Measurements from ENCODE around the gene FAM186B. TPM values are rescaled to one million over a fixed set of nuclear protein-coding genes. Genes with fewer than 3 reads are reported as not detected.

FAM186B gene
- total RNA-seq, 6 experiments from 2014 or later = 0.24 to 1.4 (median 0.71) TPM

DNA sequence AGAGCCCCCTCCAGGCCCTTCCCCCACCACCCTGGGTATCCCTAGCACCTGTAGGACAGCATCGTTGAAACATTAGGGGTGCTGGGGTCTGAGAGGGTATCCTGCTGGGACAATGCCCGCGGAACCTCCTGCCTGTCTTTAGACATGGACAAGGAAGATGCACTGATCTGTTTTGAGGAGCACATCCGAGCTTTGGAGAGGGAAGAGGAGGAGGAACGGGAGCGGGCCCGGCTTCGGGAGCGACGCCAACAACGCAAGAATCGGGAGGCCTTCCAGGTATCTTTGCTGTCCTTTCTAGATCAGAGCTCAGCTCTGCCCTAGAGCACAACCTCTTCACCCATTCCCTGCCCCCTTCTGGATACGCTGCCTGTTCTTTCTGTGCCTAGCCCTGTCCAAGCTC lies 31.1 kb upstream of the FAM186B start:
- 79% methylated on average over 11 of the region's 13 CpGs for WGBS (ENCODE audit: insufficient coverage, low coverage, low lambda C conversion rate, missing lambda C conversion rate)
- no peaks in the 10 kb centered on the region for H3K27me3 ChIP-seq
- no peaks in the 10 kb centered on the region for H3K36me3 ChIP-seq
- no peaks in the 10 kb centered on the region for H3K9me3 ChIP-seq
- H3K27ac ChIP-seq = no peak overlapping the region
- DNase-seq (no peak), ATAC-seq (no peak)
- intact Hi-C loops (cut with DNase I) = no loop called here
- H3K4me1 ChIP-seq = no peaks in the 10 kb centered on the region
- H3K4me3 ChIP-seq = no peak overlapping the region
- TF ChIP-seq POLR2A (IDR thresholded peaks at IDR 0.05) = no peak
- TF ChIP-seq, protein P1, sequence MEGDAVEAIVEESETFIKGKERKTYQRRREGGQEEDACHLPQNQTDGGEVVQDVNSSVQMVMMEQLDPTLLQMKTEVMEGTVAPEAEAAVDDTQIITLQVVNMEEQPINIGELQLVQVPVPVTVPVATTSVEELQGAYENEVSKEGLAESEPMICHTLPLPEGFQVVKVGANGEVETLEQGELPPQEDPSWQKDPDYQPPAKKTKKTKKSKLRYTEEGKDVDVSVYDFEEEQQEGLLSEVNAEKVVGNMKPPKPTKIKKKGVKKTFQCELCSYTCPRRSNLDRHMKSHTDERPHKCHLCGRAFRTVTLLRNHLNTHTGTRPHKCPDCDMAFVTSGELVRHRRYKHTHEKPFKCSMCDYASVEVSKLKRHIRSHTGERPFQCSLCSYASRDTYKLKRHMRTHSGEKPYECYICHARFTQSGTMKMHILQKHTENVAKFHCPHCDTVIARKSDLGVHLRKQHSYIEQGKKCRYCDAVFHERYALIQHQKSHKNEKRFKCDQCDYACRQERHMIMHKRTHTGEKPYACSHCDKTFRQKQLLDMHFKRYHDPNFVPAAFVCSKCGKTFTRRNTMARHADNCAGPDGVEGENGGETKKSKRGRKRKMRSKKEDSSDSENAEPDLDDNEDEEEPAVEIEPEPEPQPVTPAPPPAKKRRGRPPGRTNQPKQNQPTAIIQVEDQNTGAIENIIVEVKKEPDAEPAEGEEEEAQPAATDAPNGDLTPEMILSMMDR (IDR thresholded peaks at IDR 0.05) = no peak

DNA sequence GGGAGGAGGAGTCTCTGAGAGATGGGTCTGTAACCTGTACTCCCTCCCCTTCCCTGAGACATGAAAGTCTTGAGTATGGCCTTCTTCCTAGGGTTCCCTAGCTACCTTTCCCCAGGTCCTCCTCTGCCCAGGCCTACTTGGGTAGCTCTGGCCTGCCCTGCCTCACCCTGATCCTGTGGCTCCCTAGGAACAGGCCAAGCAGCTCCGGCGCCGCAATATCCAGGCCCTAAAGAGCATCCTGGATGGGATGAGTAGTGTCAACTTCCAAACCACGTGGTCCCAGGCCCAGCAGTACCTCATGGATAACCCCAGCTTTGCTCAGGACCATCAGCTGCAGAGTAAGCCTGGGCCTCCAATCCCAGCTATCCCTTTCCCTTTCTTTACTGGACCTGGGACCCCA lies 30.2 kb upstream of the FAM186B start:
- Histone ChIP-seq H3K36me3 (no peaks in the 10 kb centered on the region), H3K27me3 (no peaks in the 10 kb centered on the region), H3K9me3 (no peaks in the 10 kb centered on the region), H3K4me3 (no peak overlapping the region), H3K4me1 (no peaks in the 10 kb centered on the region), H3K27ac (no peak overlapping the region)
- DNase-seq = no peak
- TF ChIP-seq POLR2A (IDR thresholded peaks at IDR 0.05) = no peak
- TF ChIP-seq, protein P1 (IDR thresholded peaks at IDR 0.05) = no peak
- 83% methylated on average over 4 of the region's 4 CpGs for WGBS (ENCODE audit: insufficient coverage, low coverage, low lambda C conversion rate, missing lambda C conversion rate)
- no peak for ATAC-seq
- intact Hi-C loops (cut with DNase I) = no loop called here

DNA sequence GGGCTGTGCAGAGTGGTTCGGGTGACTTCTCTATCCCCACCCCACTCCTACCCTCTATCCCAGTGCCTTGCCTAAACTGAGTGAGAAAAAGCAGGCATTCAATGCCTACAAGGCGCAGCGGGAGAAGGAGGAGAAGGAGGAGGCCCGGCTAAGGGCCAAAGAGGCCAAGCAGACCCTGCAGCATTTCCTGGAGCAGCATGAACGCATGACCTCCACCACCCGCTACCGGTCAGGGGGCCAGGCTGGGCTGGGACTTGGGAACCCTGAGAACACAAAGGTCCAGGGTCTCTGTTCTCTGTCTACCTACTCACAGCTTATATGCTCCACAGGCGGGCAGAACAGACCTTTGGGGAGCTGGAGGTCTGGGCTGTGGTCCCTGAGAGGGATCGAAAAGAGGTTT lies 29.6 kb upstream of the FAM186B start:
- no peaks in the 10 kb centered on the region for H3K4me1 ChIP-seq
- no peak overlapping the region for H3K27ac ChIP-seq
- no peaks in the 10 kb centered on the region for H3K27me3 ChIP-seq
- TF ChIP-seq POLR2A (IDR thresholded peaks at IDR 0.05) = no peak
- TF ChIP-seq, protein P1 (IDR thresholded peaks at IDR 0.05) = no peak
- H3K9me3 ChIP-seq = no peaks in the 10 kb centered on the region
- WGBS (ENCODE audit: insufficient coverage, low coverage, low lambda C conversion rate, missing lambda C conversion rate) = 96% methylated on average over 4 of the region's 9 CpGs
- intact Hi-C loops (cut with DNase I) = no loop called here
- H3K4me3 ChIP-seq = no peak overlapping the region
- no peak for DNase-seq
- no peak for ATAC-seq
- H3K36me3 ChIP-seq = no peaks in the 10 kb centered on the region

DNA sequence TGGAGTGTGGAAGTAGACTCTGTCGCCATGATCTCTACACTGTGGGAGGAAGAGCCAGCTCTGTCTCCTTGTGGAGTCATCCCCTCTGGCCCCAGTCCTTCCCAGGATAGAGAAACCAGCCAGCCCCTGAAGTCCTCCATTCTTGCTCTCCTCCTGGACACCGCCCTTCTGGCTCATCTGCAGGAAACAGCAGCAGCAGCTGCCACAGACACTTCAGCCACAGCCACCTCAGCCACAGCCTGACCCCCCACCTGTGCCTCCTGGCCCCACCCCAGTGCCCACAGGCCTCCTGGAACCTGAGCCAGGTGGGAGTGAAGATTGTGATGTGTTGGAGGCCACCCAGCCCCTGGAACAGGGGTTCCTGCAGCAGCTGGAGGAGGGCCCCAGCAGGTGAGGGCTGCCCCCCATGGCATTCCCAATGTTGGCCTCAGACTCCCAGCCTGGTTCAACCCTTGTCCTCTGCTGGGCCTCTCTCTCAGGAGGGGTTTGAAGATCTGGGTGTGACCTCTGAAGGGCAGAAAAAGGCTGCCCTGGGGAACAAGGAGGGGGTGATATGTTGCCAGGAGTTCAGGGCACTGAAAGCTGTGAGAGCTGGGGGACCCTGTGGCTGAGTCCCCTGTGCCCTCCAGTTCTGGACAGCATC lies 28.4 kb upstream of the FAM186B start:
- intact Hi-C loops (cut with DNase I) = no loop called here
- no peaks in the 10 kb centered on the region for H3K27me3 ChIP-seq
- DNase-seq (no peak), ATAC-seq (no peak)
- no peaks in the 10 kb centered on the region for H3K4me1 ChIP-seq
- no peak overlapping the region for H3K27ac ChIP-seq
- TF ChIP-seq, protein P1 (IDR thresholded peaks at IDR 0.05) = no peak
- no peak for TF ChIP-seq POLR2A (IDR thresholded peaks at IDR 0.05)
- no CpG with 5 or more reads among the region's 2 CpGs for WGBS (ENCODE audit: insufficient coverage, low coverage, low lambda C conversion rate, missing lambda C conversion rate)
- no peaks in the 10 kb centered on the region for H3K9me3 ChIP-seq
- H3K36me3 ChIP-seq = no peaks in the 10 kb centered on the region
- no peak overlapping the region for H3K4me3 ChIP-seq

Data from right lobe of liver (tissue), 6 donors.